ENCODE measurements around the gene NRIP3. TPM values are rescaled to one million over a fixed set of nuclear protein-coding genes. Genes with fewer than 3 reads are reported as not detected.

Gene NRIP3
- total and polyA plus RNA-seq, 4 donors = under 0.01 to 1.0 (median 0.07) TPM; not detected in 1

DNA sequence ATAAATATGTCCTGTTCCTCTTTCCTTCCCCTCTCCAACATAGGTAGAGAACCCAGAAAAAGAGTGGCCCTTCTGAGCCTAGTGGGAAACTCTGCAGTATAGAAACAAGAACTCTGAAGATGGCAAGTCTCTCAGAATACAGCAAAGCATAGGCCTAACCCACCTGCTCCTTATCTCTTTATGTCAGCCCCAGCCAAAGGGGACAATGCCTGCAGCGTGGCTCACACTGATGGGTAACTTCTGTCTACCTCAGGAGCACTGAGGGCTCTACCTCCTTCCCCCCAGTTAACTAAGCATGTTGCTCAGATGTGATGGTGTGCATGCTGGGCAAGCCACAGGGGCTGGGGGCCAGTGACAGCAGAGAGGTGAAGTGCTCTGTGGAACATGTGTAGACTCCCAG lies 4.9 kb upstream of the NRIP3 start:
- H3K4me1 ChIP-seq (ENCODE audit: control insufficient read depth in 4 of 4, insufficient read depth in 4 of 4, low read length in 3 of 4) = peaks cover 0 to 8% (median 7%) of the 10 kb centered on the region in 4 donors
- H3K9me3 ChIP-seq (ENCODE audit: control insufficient read depth in 4 of 4, low read length in 3 of 4) = no peaks in the 10 kb centered on the region
- 70% methylated on average over 1 of the region's 1 CpG for WGBS
- no peak for DNase-seq (ENCODE audit: low spot score)
- no peak overlapping the region for H3K4me3 ChIP-seq (ENCODE audit: low read depth in 1 of 3, low read length in 3 of 3)
- no peak overlapping the region for H3K27ac ChIP-seq (ENCODE audit: low read depth in 1 of 2, low read length in 2 of 2)
- no peak overlapping the region for H3K9ac ChIP-seq (ENCODE audit: low read depth in 1 of 2, low read length in 2 of 2)
- TF ChIP-seq, protein P1, sequence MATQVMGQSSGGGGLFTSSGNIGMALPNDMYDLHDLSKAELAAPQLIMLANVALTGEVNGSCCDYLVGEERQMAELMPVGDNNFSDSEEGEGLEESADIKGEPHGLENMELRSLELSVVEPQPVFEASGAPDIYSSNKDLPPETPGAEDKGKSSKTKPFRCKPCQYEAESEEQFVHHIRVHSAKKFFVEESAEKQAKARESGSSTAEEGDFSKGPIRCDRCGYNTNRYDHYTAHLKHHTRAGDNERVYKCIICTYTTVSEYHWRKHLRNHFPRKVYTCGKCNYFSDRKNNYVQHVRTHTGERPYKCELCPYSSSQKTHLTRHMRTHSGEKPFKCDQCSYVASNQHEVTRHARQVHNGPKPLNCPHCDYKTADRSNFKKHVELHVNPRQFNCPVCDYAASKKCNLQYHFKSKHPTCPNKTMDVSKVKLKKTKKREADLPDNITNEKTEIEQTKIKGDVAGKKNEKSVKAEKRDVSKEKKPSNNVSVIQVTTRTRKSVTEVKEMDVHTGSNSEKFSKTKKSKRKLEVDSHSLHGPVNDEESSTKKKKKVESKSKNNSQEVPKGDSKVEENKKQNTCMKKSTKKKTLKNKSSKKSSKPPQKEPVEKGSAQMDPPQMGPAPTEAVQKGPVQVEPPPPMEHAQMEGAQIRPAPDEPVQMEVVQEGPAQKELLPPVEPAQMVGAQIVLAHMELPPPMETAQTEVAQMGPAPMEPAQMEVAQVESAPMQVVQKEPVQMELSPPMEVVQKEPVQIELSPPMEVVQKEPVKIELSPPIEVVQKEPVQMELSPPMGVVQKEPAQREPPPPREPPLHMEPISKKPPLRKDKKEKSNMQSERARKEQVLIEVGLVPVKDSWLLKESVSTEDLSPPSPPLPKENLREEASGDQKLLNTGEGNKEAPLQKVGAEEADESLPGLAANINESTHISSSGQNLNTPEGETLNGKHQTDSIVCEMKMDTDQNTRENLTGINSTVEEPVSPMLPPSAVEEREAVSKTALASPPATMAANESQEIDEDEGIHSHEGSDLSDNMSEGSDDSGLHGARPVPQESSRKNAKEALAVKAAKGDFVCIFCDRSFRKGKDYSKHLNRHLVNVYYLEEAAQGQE (IDR thresholded peaks at IDR 0.05) = no peak
- TF ChIP-seq, protein P2, sequence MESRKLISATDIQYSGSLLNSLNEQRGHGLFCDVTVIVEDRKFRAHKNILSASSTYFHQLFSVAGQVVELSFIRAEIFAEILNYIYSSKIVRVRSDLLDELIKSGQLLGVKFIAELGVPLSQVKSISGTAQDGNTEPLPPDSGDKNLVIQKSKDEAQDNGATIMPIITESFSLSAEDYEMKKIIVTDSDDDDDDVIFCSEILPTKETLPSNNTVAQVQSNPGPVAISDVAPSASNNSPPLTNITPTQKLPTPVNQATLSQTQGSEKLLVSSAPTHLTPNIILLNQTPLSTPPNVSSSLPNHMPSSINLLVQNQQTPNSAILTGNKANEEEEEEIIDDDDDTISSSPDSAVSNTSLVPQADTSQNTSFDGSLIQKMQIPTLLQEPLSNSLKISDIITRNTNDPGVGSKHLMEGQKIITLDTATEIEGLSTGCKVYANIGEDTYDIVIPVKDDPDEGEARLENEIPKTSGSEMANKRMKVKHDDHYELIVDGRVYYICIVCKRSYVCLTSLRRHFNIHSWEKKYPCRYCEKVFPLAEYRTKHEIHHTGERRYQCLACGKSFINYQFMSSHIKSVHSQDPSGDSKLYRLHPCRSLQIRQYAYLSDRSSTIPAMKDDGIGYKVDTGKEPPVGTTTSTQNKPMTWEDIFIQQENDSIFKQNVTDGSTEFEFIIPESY (IDR thresholded peaks at IDR 0.05) = no peak
- no peak for TF ChIP-seq CTCF (IDR thresholded peaks at IDR 0.05; ENCODE audit: low read depth, low read length, missing input control)
- no peak for TF ChIP-seq SP1 (IDR thresholded peaks at IDR 0.05)
- TF ChIP-seq NR2F2 (IDR thresholded peaks at IDR 0.05) = no peak
- TF ChIP-seq, protein P3, sequence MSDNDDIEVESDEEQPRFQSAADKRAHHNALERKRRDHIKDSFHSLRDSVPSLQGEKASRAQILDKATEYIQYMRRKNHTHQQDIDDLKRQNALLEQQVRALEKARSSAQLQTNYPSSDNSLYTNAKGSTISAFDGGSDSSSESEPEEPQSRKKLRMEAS (IDR thresholded peaks at IDR 0.05) = no peak
- TF ChIP-seq EGR1 (IDR thresholded peaks at IDR 0.05; ENCODE audit: low read depth in 2 of 2) = no peak
- TF ChIP-seq FOXA2 (IDR thresholded peaks at IDR 0.05) = no peak
- TF ChIP-seq YY1 (IDR thresholded peaks at IDR 0.05) = no peak
- TF ChIP-seq TAF1 (conservative IDR thresholded peaks at IDR 0.05) = no peak
- no peak for TF ChIP-seq ATF3 (IDR thresholded peaks at IDR 0.05)
- TF ChIP-seq GABPA (IDR thresholded peaks at IDR 0.05 in 1 of 2, conservative IDR thresholded peaks at IDR 0.05 in 1 of 2) = no peak
- TF ChIP-seq HNF4A (conservative IDR thresholded peaks at IDR 0.05) = no peak
- no peak for TF ChIP-seq FOXA1 (IDR thresholded peaks at IDR 0.05)
- TF ChIP-seq HNF4G (IDR thresholded peaks at IDR 0.05) = no peak
- TF ChIP-seq RXRA (IDR thresholded peaks at IDR 0.05) = no peak
- no peak for TF ChIP-seq JUND (IDR thresholded peaks at IDR 0.05)
- H3K27me3 ChIP-seq (ENCODE audit: control insufficient read depth in 4 of 4, insufficient read depth in 4 of 4, low read length in 3 of 4) = peaks cover 0 to 6% (median 0%) of the 10 kb centered on the region in 4 donors
- H3K36me3 ChIP-seq (ENCODE audit: control insufficient read depth in 4 of 4, insufficient read depth in 3 of 4, low read depth in 1 of 4, low read length in 3 of 4) = no peaks in the 10 kb centered on the region

Measured in liver (tissue), 9 donors.